SJSA1 (cell line): ENCODE results near the gene CCDC24. TPM values are rescaled to one million over a fixed set of nuclear protein-coding genes. Genes with fewer than 3 reads are reported as not detected.

Experiments
- DNase-seq, 2 experiments: peaks; one replicate each; pipeline ENCODE4 v3.0.0-alpha.2; 2015 to 2020; ENCODE audit warnings: low spot score in 2 of 2, low read depth in 1 of 2
- H3K27ac ChIP-seq: fragments of 250-450 bp; sonication (Bioruptor Pico); 2 replicates; pipeline ENCODE4 v1.5.1; 2020; ENCODE audit warnings: mild to moderate bottlenecking, moderate library complexity
- H3K27me3 ChIP-seq: fragments of 250-450 bp; sonication (Bioruptor Pico); replicated peaks from 2 replicates; pipeline ENCODE4 v1.5.1; 2020; ENCODE audit warnings: mild to moderate bottlenecking, moderate library complexity
- H3K36me3 ChIP-seq: fragments of 250-450 bp; sonication (Bioruptor Pico); 2 replicates; pipeline ENCODE4 v1.5.1; 2020; ENCODE audit warnings: mild to moderate bottlenecking
- H3K4me1 ChIP-seq: fragments of 250-450 bp; sonication (Bioruptor Pico); replicated peaks from 2 replicates; pipeline ENCODE4 v1.6.1; 2021; ENCODE audit warnings: mild to moderate bottlenecking
- H3K4me3 ChIP-seq: fragments of 250-450 bp; sonication (Bioruptor Pico); 2 replicates; pipeline ENCODE4 v1.5.1; 2020; ENCODE audit warnings: mild to moderate bottlenecking
- H3K9me3 ChIP-seq: fragments of 250-450 bp; sonication (Bioruptor Pico); replicated peaks from 2 replicates; pipeline ENCODE4 v1.5.1; 2020; ENCODE audit warnings: mild to moderate bottlenecking
- total RNA-seq: library from RNA; depleted of rRNA; stranded (reverse); fragments of >200 nt; shearing (Covaris generic); gene quantifications from 2 replicates; pipeline ENCODE4 v1.2.3, GENCODE V29; 2014

Gene CCDC24
- total RNA-seq, 1 experiment from 2014 or later, result 4.1 TPM

GRCh38 chr1:44021581-44022321, 30.4 kb downstream of the CCDC24 start:
- H3K27ac ChIP-seq, result no peak overlapping the region
- no peaks in the 10 kb centered on the region for H3K36me3 ChIP-seq
- no peaks in the 10 kb centered on the region for H3K9me3 ChIP-seq
- no peaks in the 10 kb centered on the region; the same call in 1 of the 2 replicates for H3K4me1 ChIP-seq
- no peaks in the 10 kb centered on the region for H3K27me3 ChIP-seq
- no peak overlapping the region for H3K4me3 ChIP-seq
- DNase-seq, result no peak

GRCh38 chr1:44024031-44024902, 32.9 kb downstream of the CCDC24 start:
- H3K4me1 ChIP-seq, result peaks cover 3% of the 10 kb centered on the region

GRCh38 chr1:44024903-44025525, 33.6 kb downstream of the CCDC24 start:
- no peaks in the 10 kb centered on the region for H3K9me3 ChIP-seq
- no peaks in the 10 kb centered on the region for H3K36me3 ChIP-seq
- H3K27me3 ChIP-seq, result no peaks in the 10 kb centered on the region
- H3K4me1 ChIP-seq, result peaks cover 7% of the 10 kb centered on the region
- H3K27ac ChIP-seq, result no peak overlapping the region
- no peak for DNase-seq
- H3K4me3 ChIP-seq, result no peak overlapping the region

More at GRCh38 chr1:44024031-44024902, 32.9 kb downstream of the CCDC24 start:
- DNase-seq, result no peak
- Histone ChIP-seq H3K27me3 (no peaks in the 10 kb centered on the region), H3K9me3 (no peaks in the 10 kb centered on the region), H3K27ac (no peak overlapping the region), H3K4me3 (no peak overlapping the region), H3K36me3 (no peaks in the 10 kb centered on the region)

GRCh38 chr1:44025816-44026215, 34.4 kb downstream of the CCDC24 start:
- Histone ChIP-seq H3K4me1 (peaks cover 10% of the 10 kb centered on the region), H3K27ac (no peak overlapping the region), H3K27me3 (no peaks in the 10 kb centered on the region), H3K36me3 (no peaks in the 10 kb centered on the region), H3K9me3 (no peaks in the 10 kb centered on the region), H3K4me3 (no peak overlapping the region)
- no peak for DNase-seq

- no peaks in the 10 kb centered on the region for H3K27me3 ChIP-seq
- H3K4me3 ChIP-seq, result no peak overlapping the region
- H3K4me1 ChIP-seq, result peaks cover 16% of the 10 kb centered on the region
- DNase-seq, result no peak
- H3K9me3 ChIP-seq, result no peaks in the 10 kb centered on the region
- no peaks in the 10 kb centered on the region for H3K36me3 ChIP-seq
- no peak overlapping the region for H3K27ac ChIP-seq
Observed at GRCh38 chr1:44027320-44027719, 35.9 kb downstream of the CCDC24 start.

- Histone ChIP-seq H3K4me1 (peaks cover 16% of the 10 kb centered on the region), H3K9me3 (no peaks in the 10 kb centered on the region), H3K36me3 (no peaks in the 10 kb centered on the region), H3K27me3 (no peaks in the 10 kb centered on the region), H3K4me3 (peak overlapping the region; percentile 60), H3K27ac (no peak overlapping the region)
- no peak for DNase-seq
Observed at GRCh38 chr1:44029260-44029910, 38.0 kb downstream of the CCDC24 start.

GRCh38 chr1:44029911-44030604, 38.7 kb downstream of the CCDC24 start:
- no peaks in the 10 kb centered on the region for H3K9me3 ChIP-seq
- peak overlapping the region; percentile 71 for H3K27ac ChIP-seq
- peak; percentile 93 to 97 for DNase-seq
- peak overlapping the region; percentile 60 for H3K4me3 ChIP-seq
- no peaks in the 10 kb centered on the region for H3K27me3 ChIP-seq
- no peaks in the 10 kb centered on the region for H3K36me3 ChIP-seq
- peaks cover 16% of the 10 kb centered on the region for H3K4me1 ChIP-seq

- peak overlapping the region; percentile 71; the same call in 1 of the 2 replicates for H3K27ac ChIP-seq
- no peaks in the 10 kb centered on the region for H3K27me3 ChIP-seq
- no peaks in the 10 kb centered on the region for H3K36me3 ChIP-seq
- no peaks in the 10 kb centered on the region for H3K9me3 ChIP-seq
- peaks cover 16% of the 10 kb centered on the region; the same call in 1 of the 2 replicates for H3K4me1 ChIP-seq
- peak; percentile 65 to 76 for DNase-seq
- H3K4me3 ChIP-seq, result peak overlapping the region; percentile 60
Observed at GRCh38 chr1:44030605-44031251, 39.3 kb downstream of the CCDC24 start.

- peaks cover 16% of the 10 kb centered on the region; the same call in 1 of the 2 replicates for H3K4me1 ChIP-seq
- DNase-seq, result peak in 1 of 2 experiments; percentile 18
- no peaks in the 10 kb centered on the region for H3K36me3 ChIP-seq
- H3K27me3 ChIP-seq, result no peaks in the 10 kb centered on the region
- H3K4me3 ChIP-seq, result peak within 1 kb of the TSS; percentile 60
- peak within 1 kb of the TSS; percentile 71; the same call in 1 of the 2 replicates for H3K27ac ChIP-seq
- H3K9me3 ChIP-seq, result no peaks in the 10 kb centered on the region
Observed at GRCh38 chr1:44031252-44032169, 40.1 kb downstream of the CCDC24 start, which contains the start of gene SLC6A9. Gene SLC6A9 (minus strand): TSS chr1:44031462. CDS start chr1:44024277, 7,185 bp downstream.

GRCh38 chr1:44032170-44032790, 40.9 kb downstream of the CCDC24 start:
- DNase-seq, result no peak
- H3K27ac ChIP-seq, result no peak overlapping the region
- no peaks in the 10 kb centered on the region for H3K9me3 ChIP-seq
- no peaks in the 10 kb centered on the region for H3K36me3 ChIP-seq
- peaks cover 16% of the 10 kb centered on the region; the same call in 1 of the 2 replicates for H3K4me1 ChIP-seq
- H3K27me3 ChIP-seq, result no peaks in the 10 kb centered on the region
- H3K4me3 ChIP-seq, result no peak overlapping the region

- DNase-seq, result no peak
- Histone ChIP-seq H3K9me3 (no peaks in the 10 kb centered on the region), H3K27me3 (no peaks in the 10 kb centered on the region), H3K4me3 (no peak overlapping the region), H3K4me1 (peaks cover 16% of the 10 kb centered on the region; the same call in 1 of the 2 replicates), H3K27ac (no peak overlapping the region), H3K36me3 (no peaks in the 10 kb centered on the region)
Observed at GRCh38 chr1:44033041-44033575, 41.7 kb downstream of the CCDC24 start.
